Glutamatergic neuron (in vitro differentiated cells): Measurements from ENCODE around the gene PSME1. TPM values are rescaled to one million over a fixed set of nuclear protein-coding genes. Genes with fewer than 3 reads are reported as not detected.

ENCODE experiments used
- DNase-seq: peaks from one replicate; pipeline ENCODE4 v3.0.0; 2022
- H3K27ac Mint-ChIP-seq: one replicate; pipeline ENCODE4 v1.8.0; 2020; ENCODE audit warnings: mild to moderate bottlenecking, mixed read lengths, inconsistent platforms; ENCODE audit not compliant: unreplicated experiment
- H3K27me3 Mint-ChIP-seq: one replicate; pipeline ENCODE4 v1.8.0; 2020; ENCODE audit warnings: mild to moderate bottlenecking, moderate library complexity, mixed read lengths, inconsistent platforms; ENCODE audit not compliant: unreplicated experiment
- H3K36me3 Mint-ChIP-seq: one replicate; pipeline ENCODE4 v1.8.0; 2020; ENCODE audit warnings: mild to moderate bottlenecking, mixed read lengths, inconsistent platforms; ENCODE audit not compliant: unreplicated experiment
- H3K4me1 Mint-ChIP-seq: one replicate; pipeline ENCODE4 v1.8.0; 2020; ENCODE audit warnings: mild to moderate bottlenecking, low read depth, mixed read lengths, inconsistent platforms; ENCODE audit not compliant: unreplicated experiment
- H3K4me3 Mint-ChIP-seq: one replicate; pipeline ENCODE4 v1.8.0; 2020; ENCODE audit warnings: mild to moderate bottlenecking, mixed read lengths, inconsistent platforms; ENCODE audit not compliant: unreplicated experiment
- H3K9me3 Mint-ChIP-seq: one replicate; pipeline ENCODE4 v1.8.0; 2020; ENCODE audit warnings: mild to moderate bottlenecking, moderate library complexity, mixed read lengths, inconsistent platforms; ENCODE audit not compliant: unreplicated experiment
- CTCF ChIP-seq: fragments of 200-600 bp; sonication (generic); IDR thresholded peaks from one replicate; pipeline ENCODE4 v1.5.0; 2021; ENCODE audit not compliant: partially characterized antibody, unreplicated experiment
- long read RNA-seq: library from polyadenylated mRNA; unstranded; transcript quantifications from one replicate; pipeline ENCODE4 v2.0.0, GENCODE V29; 2020; ENCODE audit not compliant: unreplicated experiment
- total RNA-seq: library from RNA; stranded (reverse); fragmentation: NEBNext Ultra II Directional; extraction: Animal tissue kit (Norgen Biotek cat#: 25700); gene quantifications from one replicate; pipeline ENCODE4 v1.2.1, GENCODE V29; 2021; ENCODE audit not compliant: unreplicated experiment

Gene PSME1
- 35.7 TPM for total RNA-seq
- long read RNA-seq, transcript PSME1-201 (11 exons, 1,006 nt), result major isoform, 28 of 36 reads
- long read RNA-seq, partial matches to known transcripts, result 1 of 36 reads
- long read RNA-seq, other reads (novel, unspliced or antisense), result 4 of 36 reads

GRCh38 chr14:24135834-24136683 lies at the start of gene PSME1:
Gene PSME1 (plus strand): TSS chr14:24136194. CDS start chr14:24136263, 69 bp downstream.
- no peaks in the 10 kb centered on the region for H3K36me3 Mint-ChIP-seq
- peak; percentile 92 for DNase-seq
- peaks cover 27% of the 10 kb centered on the region for H3K4me1 Mint-ChIP-seq
- peak within 1 kb of the TSS; percentile 75 for H3K27ac Mint-ChIP-seq
- H3K4me3 Mint-ChIP-seq, result peak within 1 kb of the TSS; percentile 95
- H3K27me3 Mint-ChIP-seq, result peaks cover 16% of the 10 kb centered on the region
- peaks cover 10% of the 10 kb centered on the region for H3K9me3 Mint-ChIP-seq
- TF ChIP-seq CTCF, result no peak

GRCh38 chr14:24087004-24087403 lies 49.0 kb upstream of the PSME1 start:
- H3K36me3 Mint-ChIP-seq, result peaks cover 10% of the 10 kb centered on the region
- peaks cover 16% of the 10 kb centered on the region for H3K9me3 Mint-ChIP-seq
- DNase-seq, result no peak
- no peak for TF ChIP-seq CTCF
- peaks cover 44% of the 10 kb centered on the region for H3K4me1 Mint-ChIP-seq
- peaks cover 5% of the 10 kb centered on the region for H3K27me3 Mint-ChIP-seq
- H3K4me3 Mint-ChIP-seq, result no peak overlapping the region
- peak overlapping the region; percentile 8 for H3K27ac Mint-ChIP-seq

- no peak for DNase-seq
- Mint-ChIP-seq H3K4me3 (no peak overlapping the region), H3K9me3 (peaks cover 13% of the 10 kb centered on the region), H3K27me3 (peaks cover 9% of the 10 kb centered on the region), H3K27ac (no peak overlapping the region), H3K4me1 (peaks cover 35% of the 10 kb centered on the region), H3K36me3 (peaks cover 10% of the 10 kb centered on the region)
- TF ChIP-seq CTCF, result no peak
Observed at GRCh38 chr14:24088095-24088494, 47.9 kb upstream of the PSME1 start.

- Mint-ChIP-seq H3K27ac (peak overlapping the region; percentile 70), H3K4me1 (peaks cover 34% of the 10 kb centered on the region), H3K9me3 (peaks cover 16% of the 10 kb centered on the region), H3K4me3 (no peak overlapping the region), H3K27me3 (peaks cover 15% of the 10 kb centered on the region), H3K36me3 (peaks cover 8% of the 10 kb centered on the region)
- no peak for TF ChIP-seq CTCF
- DNase-seq, result no peak
Observed at GRCh38 chr14:24089890-24090289, 46.1 kb upstream of the PSME1 start.

GRCh38 chr14:24092110-24092504 lies 43.9 kb upstream of the PSME1 start:
- Mint-ChIP-seq H3K4me3 (peak overlapping the region; percentile 52), H3K27me3 (peaks cover 16% of the 10 kb centered on the region), H3K4me1 (peaks cover 30% of the 10 kb centered on the region), H3K9me3 (peaks cover 14% of the 10 kb centered on the region), H3K27ac (peak overlapping the region; percentile 28), H3K36me3 (peaks cover 5% of the 10 kb centered on the region)
- no peak for TF ChIP-seq CTCF
- no peak for DNase-seq
